Stimulated activated CD4-positive, alpha-beta T cell treated with anti-CD3 and anti-CD28 coated beads, Interleukin-4, amount 100 ng/mL, for 4 hours (primary cell): ENCODE data around the gene GDI1.

ENCODE experiments used
- DNase-seq, 2 experiments: peaks; one replicate each; pipeline ENCODE4 v3.0.0-alpha.2; 2020

Gene GDI1

DNA sequence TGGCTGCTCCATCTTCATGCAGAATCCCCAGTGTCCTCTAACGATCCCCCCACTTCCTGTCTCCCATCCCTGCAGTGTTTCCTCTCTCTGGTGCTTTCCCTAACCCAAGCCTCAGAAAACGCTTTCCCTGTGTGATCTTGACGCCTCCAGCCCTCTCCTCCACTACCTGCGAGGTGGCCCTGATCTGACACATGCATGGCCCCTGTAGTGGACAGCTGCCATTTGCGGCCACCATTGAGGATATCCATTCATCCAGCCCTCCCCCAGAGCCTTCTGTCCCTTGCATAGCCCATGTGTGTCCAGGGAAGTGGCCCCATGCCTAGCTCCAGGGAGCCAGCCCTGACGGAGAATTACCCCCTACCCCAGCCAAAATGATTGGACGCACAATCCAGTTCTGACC lies 46.4 kb downstream of the GDI1 start:
- DNase-seq, result no peak

GRCh38 chrX:154484255-154485149 lies 47.5 kb downstream of the GDI1 start:
- no peak for DNase-seq

DNA sequence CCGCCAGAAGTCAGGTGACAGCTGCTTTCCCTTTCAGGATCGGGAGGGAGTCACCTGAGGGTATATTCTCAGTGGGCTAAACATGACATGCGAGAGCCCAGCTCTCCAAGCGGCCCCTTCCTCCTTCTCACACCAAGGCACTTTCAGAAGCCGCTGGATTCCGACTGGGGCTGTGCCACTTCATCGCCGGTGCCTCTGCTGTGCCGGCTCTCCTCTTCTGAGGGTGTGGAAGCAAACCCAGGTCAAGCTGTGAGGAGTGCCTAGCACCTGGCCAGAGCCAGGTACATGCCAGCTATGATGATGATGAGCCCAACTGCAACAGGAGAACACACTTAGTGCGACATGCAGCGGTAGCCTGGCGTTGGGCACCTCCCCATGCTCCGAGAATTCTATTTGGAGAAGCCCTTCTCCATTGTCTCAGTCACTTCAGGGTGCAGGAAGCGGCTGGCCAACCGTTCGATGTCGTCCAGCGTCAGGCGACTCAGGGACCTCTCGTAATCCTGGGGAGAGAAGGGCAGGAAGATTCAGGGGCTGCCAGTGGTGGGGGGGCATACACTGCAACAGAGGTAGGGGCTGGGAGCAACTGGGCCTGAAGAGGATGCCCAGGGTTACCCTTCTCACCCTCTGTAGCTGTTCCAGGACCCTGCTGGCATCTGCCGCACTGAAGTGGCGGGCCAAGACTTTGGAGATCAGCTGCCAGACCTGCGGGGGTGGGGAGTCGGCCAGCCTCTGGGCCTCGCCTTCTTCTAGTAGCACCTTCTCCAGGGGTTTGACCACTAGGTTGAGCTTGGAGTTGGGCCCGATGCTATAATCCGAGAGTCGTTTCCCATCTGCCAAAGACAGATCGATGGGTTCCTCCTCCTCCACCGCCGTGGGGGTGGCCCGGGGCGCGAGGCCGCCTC lies 48.4 kb downstream of the GDI1 start:
- no peak for DNase-seq

GRCh38 chrX:154486052-154486395 lies 49.1 kb downstream of the GDI1 start:
- DNase-seq, result peak; percentile 15 to 26

DNA sequence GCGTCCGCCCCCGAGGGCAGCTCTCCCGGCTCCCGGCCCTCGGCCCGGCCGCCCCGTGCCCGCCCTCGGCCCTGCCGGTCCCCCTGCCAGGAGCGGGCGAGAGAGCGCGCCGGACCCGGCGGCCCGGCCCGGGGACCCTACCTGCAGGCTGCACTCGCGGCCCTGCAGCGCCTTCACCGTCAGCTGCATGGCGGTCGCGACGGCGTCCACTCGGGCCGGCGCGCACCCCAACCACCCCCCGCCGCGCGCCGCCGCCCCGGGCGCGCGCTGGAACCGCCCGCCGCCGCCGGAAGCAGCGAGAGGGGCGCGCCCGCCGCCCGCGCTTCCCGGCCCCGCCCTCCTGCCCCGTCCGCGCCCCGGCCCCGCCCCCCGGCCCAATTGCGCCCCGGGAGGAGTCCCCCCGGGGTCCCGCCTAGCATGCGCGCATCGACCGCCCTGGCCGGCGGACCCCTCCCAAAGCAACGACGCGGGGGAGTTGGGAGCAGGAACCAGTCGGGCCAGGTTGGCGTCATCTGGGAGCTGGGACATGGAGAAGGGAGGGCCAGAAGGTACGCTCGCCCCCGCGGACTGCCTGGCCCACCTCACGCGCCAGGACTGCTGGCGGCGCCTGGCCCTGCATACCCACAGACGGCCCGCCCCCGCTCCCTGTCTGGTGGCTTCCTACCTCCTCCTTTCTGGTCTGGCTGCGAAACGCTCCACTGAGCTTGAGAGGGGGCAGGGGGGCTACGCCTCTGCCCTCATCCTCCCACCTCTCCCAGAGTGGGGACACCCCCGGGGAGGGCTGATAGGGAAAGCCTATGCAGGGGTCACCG lies 49.6 kb downstream of the GDI1 start, which contains the start of gene UBL4A:
Gene UBL4A, minus strand, starts transcription at position 220 of the 812 bp plus-strand sequence. Its CDS starts 31 bp downstream, at position 189.
- peak; percentile 22 to 66 for DNase-seq

GRCh38 chrX:154487518-154488290 lies 50.8 kb downstream of the GDI1 start:
- DNase-seq, result no peak

- DNase-seq, result no peak
Observed at GRCh38 chrX:154488336-154489075, 51.6 kb downstream of the GDI1 start.

DNA sequence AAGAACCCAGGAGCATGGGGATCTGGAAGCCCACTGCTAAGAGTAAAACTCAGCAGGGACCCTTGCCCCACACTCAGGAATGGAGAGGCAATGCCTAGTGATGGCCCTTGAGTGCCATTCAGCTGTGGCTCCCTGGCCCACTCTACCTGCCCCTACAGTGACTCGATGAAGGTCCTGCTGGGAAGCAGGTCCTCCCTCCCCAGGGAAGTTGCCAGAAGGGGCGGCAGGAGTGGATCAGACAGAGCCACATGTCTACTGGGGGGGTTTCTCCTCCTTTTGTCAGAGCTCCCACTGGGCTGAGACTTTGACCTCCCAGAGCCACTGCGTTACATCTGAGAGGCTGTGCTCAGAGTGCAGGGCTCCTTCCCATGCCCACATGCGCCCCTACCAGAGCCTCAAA lies 52.2 kb downstream of the GDI1 start:
- no peak for DNase-seq

- DNase-seq, result no peak
Observed at GRCh38 chrX:154490021-154490413, 53.1 kb downstream of the GDI1 start.

DNA sequence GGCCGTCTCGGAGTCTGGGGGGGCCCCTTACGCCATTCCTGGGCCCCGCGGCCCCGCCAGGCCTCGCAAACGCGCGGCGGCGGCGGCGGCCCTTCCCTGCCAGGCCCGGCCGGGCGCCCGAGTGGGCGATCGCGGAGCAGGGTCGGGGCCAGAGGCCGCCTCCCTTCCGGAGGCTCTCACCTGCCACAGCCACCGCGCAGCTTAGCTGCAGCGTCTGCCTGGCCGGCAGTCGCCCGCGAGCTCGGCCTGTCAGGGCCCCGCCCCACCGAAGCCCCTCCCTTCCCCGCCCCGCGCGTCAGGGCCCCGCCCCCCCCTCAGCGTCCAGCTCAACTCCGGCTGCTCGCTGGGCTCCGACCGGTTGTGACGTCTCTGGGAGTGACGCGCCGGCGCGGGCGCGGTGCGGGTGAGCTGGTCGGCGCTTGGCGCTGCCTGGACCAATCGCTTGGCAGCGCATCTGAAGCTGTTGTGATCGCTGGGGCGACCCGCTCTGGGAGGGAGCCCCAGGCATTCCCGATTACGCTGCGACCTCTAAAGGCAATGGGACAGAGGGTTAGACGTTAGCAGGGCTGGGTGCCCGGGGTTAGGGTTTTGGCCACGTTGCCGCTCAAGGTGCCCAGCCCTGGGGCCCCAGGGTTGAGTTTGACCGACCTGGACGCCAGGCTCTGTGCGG lies 53.6 kb downstream of the GDI1 start, which contains the start of gene SLC10A3:
Gene SLC10A3, minus strand, starts transcription at position 216 of the 670 bp plus-strand sequence. CDS start 1,689 bp downstream, outside the sequence.
- peak; percentile 83 to 88 for DNase-seq
